ENCODE results near the gene ZNF491. TPM values are rescaled to one million over a fixed set of nuclear protein-coding genes. Genes with fewer than 3 reads are reported as not detected.
"Not testable (repeated sequence)": the region's sequence is repeated elsewhere in the genome, so short reads cannot be mapped to it uniquely, and the experiment has no call there.

ZNF491 gene
- total and polyA plus RNA-seq, 2 of the 8 experiments (the other 6 are each of a cell fraction or from before 2014, with no cell fraction given), result 0.18 to 0.78 TPM

DNA sequence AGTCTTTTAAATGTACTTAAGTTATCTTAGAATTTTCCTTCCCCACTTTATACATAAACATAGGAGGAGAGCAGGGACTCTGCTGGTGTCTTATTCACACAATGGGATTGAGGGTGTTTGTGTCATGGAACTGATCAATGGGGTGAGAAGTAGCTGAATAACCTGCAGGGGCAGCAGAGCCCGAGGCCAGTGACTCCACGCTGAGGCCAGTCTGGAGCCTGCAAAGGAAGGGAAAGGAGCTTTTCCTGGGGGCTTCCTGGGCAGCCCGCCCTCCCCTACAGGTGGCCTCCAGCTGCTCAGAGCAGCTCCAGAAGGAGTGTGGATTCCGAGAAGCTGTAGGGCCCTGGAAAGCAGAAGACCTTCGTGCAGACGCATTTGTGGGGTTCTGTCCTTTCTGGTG lies 49.3 kb downstream of the ZNF491 start:
- H2BK15ac ChIP-seq (ENCODE audit: low read length); H3K18ac ChIP-seq (ENCODE audit: extremely low read depth, low read length); H2BK12ac ChIP-seq (ENCODE audit: low read depth, low read length); H3K79me1 ChIP-seq (ENCODE audit: low read depth, low read length); H3K27ac ChIP-seq (ENCODE audit: low read depth, low read length); H3K4ac ChIP-seq (replicated peaks; ENCODE audit: insufficient read length, low read depth, low read length); H2BK120ac ChIP-seq (replicated peaks; ENCODE audit: low read depth, low read length); H4K5ac ChIP-seq (ENCODE audit: insufficient read length, low read depth, low read length); H3K36me3 ChIP-seq (ENCODE audit: control insufficient read depth in 2 of 4, insufficient read depth in 4 of 4, low read length in 3 of 4); H2AFZ ChIP-seq (ENCODE audit: low read length); H3K4me3 ChIP-seq (ENCODE audit: extremely low read depth in 1 of 4, insufficient read depth in 2 of 4, low read depth in 3 of 4, low read length in 4 of 4); H3K23me2 ChIP-seq (ENCODE audit: low read depth, low read length); H4K91ac ChIP-seq (replicated peaks; ENCODE audit: insufficient read length, low read length); H2BK5ac ChIP-seq (ENCODE audit: low read depth, low read length); H3K4me2 ChIP-seq (ENCODE audit: insufficient read depth in 1 of 2, low read depth in 2 of 2, low read length in 2 of 2); H3K79me2 ChIP-seq (ENCODE audit: control insufficient read depth in 1 of 2, insufficient read depth in 2 of 2, low read length in 2 of 2); H2AK5ac ChIP-seq (ENCODE audit: low read depth, low read length); DNase-seq (ENCODE audit: low read depth in 1 of 2, low spot score in 2 of 2); H3K27me3 ChIP-seq (replicated peaks in 1 of 4; ENCODE audit: control insufficient read depth in 3 of 4, extremely low read depth in 1 of 4, insufficient read depth in 3 of 4, low read length in 3 of 4); H4K20me1 ChIP-seq (replicated peaks in 1 of 2; ENCODE audit: control insufficient read depth in 1 of 2, insufficient read depth in 2 of 2, low read length in 2 of 2); H3K14ac ChIP-seq (ENCODE audit: insufficient read length); H3K56ac ChIP-seq (replicated peaks; ENCODE audit: insufficient read length, low read depth, low read length); H3K9ac ChIP-seq (replicated peaks in 1 of 4; ENCODE audit: extremely low read depth in 1 of 4, low read depth in 3 of 4, low read length in 3 of 4); H3K23ac ChIP-seq (ENCODE audit: insufficient read length); H3K4me1 ChIP-seq (replicated peaks in 1 of 4; ENCODE audit: control insufficient read depth in 3 of 4, insufficient read depth in 4 of 4, low read length in 3 of 4); FAIRE-seq; H4K8ac ChIP-seq (ENCODE audit: extremely low read depth, insufficient read depth, low read length); H2BK20ac ChIP-seq (ENCODE audit: low read length): not testable (repeated sequence)
- ChIA-PET POLR2A (ENCODE audit: partially characterized antibody) (interaction anchor here (1.4 to 1.7 kb wide), 2 partner anchors 250 to 293 kb away, joined by 3 read pairs; partner anchors contain the start of genes ZNF20 and ZNF627), CTCF (ENCODE audit: partially characterized antibody) (interaction anchor here (0.8 to 2.6 kb wide), 6 partner anchors 12 to 114 kb away, joined by 3 to 10 read pairs (median 4); partner anchors contain the start of gene ZNF491)
- 77% methylated on average over 6 of the region's 6 CpGs; no CpG with 5 or more reads in 1 of the 2 experiments for WGBS, 2 experiments (ENCODE audit: extremely low coverage in 1 of 2, insufficient coverage in 1 of 2, insufficient read length in 1 of 2, insufficient replicate concordance in 2 of 2, low coverage in 1 of 2, low lambda C conversion rate in 2 of 2, missing lambda C conversion rate in 1 of 2)
- H3K9me3 ChIP-seq (ENCODE audit: insufficient read depth in 2 of 2, low read depth in 1 of 2, low read length in 1 of 2), result peaks cover 7 to 29% of the 10 kb centered on the region in 2 experiments; a peak in 3 of 4 replicates

All from H1 (cell line).